MM.1S (cell line): ENCODE data around the gene SNRNP40.

ENCODE experiments used
- DNase-seq: peaks from one replicate; pipeline ENCODE4 v3.0.0-alpha.2; 2015
- H2AFZ ChIP-seq: fragments of 300-600 bp; sonication (generic); 2 replicates; pipeline ENCODE4 v1.6.0; 2016; ENCODE audit warnings: antibody characterized with exemption, low read length
- H3F3A ChIP-seq: fragments of 300-600 bp; sonication (generic); 2 replicates; pipeline ENCODE4 v1.6.1; 2016; ENCODE audit warnings: mild to moderate bottlenecking, antibody characterized with exemption, low read length, moderate library complexity, mixed read lengths; ENCODE audit not compliant: insufficient read depth
- H3K27ac ChIP-seq: fragments of 300-600 bp; sonication (generic); 2 replicates; pipeline ENCODE4 v1.5.1; 2016; ENCODE audit warnings: mild to moderate bottlenecking, low read length
- H3K27me3 ChIP-seq: fragments of 300-600 bp; sonication (generic); replicated peaks from 2 replicates; pipeline ENCODE4 v1.6.0; 2016; ENCODE audit warnings: low read length; ENCODE audit not compliant: insufficient read depth
- H3K36me3 ChIP-seq: fragments of 300-600 bp; sonication (generic); replicated peaks from 2 replicates; pipeline ENCODE4 v1.6.1; 2016; ENCODE audit warnings: mild to moderate bottlenecking, low read length, mixed read lengths; ENCODE audit not compliant: insufficient read depth
- H3K4me1 ChIP-seq: fragments of 300-600 bp; sonication (generic); 2 replicates; pipeline ENCODE4 v1.6.1; 2016; ENCODE audit warnings: low read length, mixed read lengths
- H3K4me2 ChIP-seq: fragments of 300-600 bp; sonication (generic); 2 replicates; pipeline ENCODE4 v1.6.0; 2016; ENCODE audit warnings: low read depth, low read length
- H3K4me3 ChIP-seq: fragments of 300-600 bp; sonication (generic); 2 replicates; pipeline ENCODE4 v1.5.1; 2016; ENCODE audit warnings: low read length, mixed read lengths
- H3K79me2 ChIP-seq: fragments of 300-600 bp; sonication (generic); 2 replicates; pipeline ENCODE4 v1.6.1; 2016; ENCODE audit warnings: mixed run types, low read length, mixed read lengths
- H3K9ac ChIP-seq: fragments of 300-600 bp; sonication (generic); 2 replicates; pipeline ENCODE4 v1.6.1; 2016; ENCODE audit warnings: low read length, mixed read lengths
- H3K9me2 ChIP-seq: fragments of 300-600 bp; sonication (generic); replicated peaks from 2 replicates; pipeline ENCODE4 v1.6.1; 2016; ENCODE audit warnings: mild to moderate bottlenecking, low read length, mixed read lengths; ENCODE audit not compliant: insufficient read depth
- H3K9me3 ChIP-seq: fragments of 300-600 bp; sonication (generic); replicated peaks from 2 replicates; pipeline ENCODE4 v1.6.1; 2016; ENCODE audit warnings: mild to moderate bottlenecking, low read length, mixed read lengths; ENCODE audit not compliant: insufficient read depth
- H4K20me1 ChIP-seq: fragments of 300-600 bp; sonication (generic); 2 replicates; pipeline ENCODE4 v1.6.1; 2016; ENCODE audit warnings: mild to moderate bottlenecking, low read length, moderate library complexity, mixed read lengths; ENCODE audit not compliant: insufficient read depth
- EZH2 ChIP-seq: fragments of 300-600 bp; sonication (generic); optimal IDR thresholded peaks from 2 replicates; pipeline ENCODE3; 2017; ENCODE audit warnings: low read depth, mild to moderate bottlenecking, antibody characterized with exemption, low read length, mixed read lengths
- EZH2phosphoT487 ChIP-seq: fragments of 300-600 bp; sonication (generic); IDR thresholded peaks from 2 replicates; pipeline ENCODE4 v1.6.1; 2018; ENCODE audit warnings: antibody characterized with exemption, low read length
- TF ChIP-seq, protein P1 (sequence below): fragments of 300-600 bp; sonication (generic); IDR thresholded peaks from 2 replicates; pipeline ENCODE4 v1.5.1; 2016; ENCODE audit warnings: antibody characterized with exemption, low read length, mixed read lengths

The SNRNP40 gene

DNA sequence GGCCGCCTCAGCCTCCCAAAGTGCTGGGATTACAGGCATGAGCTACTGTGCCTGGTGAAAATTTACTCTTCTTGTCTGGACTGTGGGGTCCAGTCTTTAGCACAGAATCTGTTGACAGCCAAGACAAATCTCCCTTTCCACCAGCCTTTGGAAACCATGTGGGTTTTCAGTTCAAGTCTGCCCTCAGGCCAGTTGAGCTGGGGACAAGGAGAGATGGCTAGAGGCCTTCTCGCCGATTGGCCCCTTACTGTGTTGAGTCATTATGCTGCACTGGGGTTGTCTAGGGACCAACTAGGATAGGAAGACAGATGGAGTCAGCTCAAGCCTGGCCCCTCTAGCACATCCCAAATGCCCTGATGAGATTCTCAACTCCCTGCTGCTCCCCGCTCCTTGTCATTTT is 48.3 kb downstream of the SNRNP40 start:
- no peaks in the 10 kb centered on the region for H3K27me3 ChIP-seq
- H3K4me3 ChIP-seq, result no peak overlapping the region
- H3F3A ChIP-seq, result no peaks in the 10 kb centered on the region
- no peaks in the 10 kb centered on the region for H3K79me2 ChIP-seq
- H2AFZ ChIP-seq, result no peak overlapping the region
- H3K4me2 ChIP-seq, result no peak overlapping the region
- no peaks in the 10 kb centered on the region for H4K20me1 ChIP-seq
- DNase-seq, result no peak
- no peaks in the 10 kb centered on the region for H3K9me2 ChIP-seq
- H3K9me3 ChIP-seq, result no peaks in the 10 kb centered on the region
- no peaks in the 10 kb centered on the region for H3K36me3 ChIP-seq
- H3K4me1 ChIP-seq, result no peaks in the 10 kb centered on the region
- no peak overlapping the region for H3K9ac ChIP-seq
- H3K27ac ChIP-seq, result no peak overlapping the region
- TF ChIP-seq EZH2, result no peak
- TF ChIP-seq, protein P1, sequence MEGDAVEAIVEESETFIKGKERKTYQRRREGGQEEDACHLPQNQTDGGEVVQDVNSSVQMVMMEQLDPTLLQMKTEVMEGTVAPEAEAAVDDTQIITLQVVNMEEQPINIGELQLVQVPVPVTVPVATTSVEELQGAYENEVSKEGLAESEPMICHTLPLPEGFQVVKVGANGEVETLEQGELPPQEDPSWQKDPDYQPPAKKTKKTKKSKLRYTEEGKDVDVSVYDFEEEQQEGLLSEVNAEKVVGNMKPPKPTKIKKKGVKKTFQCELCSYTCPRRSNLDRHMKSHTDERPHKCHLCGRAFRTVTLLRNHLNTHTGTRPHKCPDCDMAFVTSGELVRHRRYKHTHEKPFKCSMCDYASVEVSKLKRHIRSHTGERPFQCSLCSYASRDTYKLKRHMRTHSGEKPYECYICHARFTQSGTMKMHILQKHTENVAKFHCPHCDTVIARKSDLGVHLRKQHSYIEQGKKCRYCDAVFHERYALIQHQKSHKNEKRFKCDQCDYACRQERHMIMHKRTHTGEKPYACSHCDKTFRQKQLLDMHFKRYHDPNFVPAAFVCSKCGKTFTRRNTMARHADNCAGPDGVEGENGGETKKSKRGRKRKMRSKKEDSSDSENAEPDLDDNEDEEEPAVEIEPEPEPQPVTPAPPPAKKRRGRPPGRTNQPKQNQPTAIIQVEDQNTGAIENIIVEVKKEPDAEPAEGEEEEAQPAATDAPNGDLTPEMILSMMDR, result no peak
- TF ChIP-seq EZH2phosphoT487, result no peak

- no peak for DNase-seq
- Histone ChIP-seq H3K27me3 (peaks cover 14% of the 10 kb centered on the region), H3K4me3 (no peak overlapping the region), H3K4me1 (no peaks in the 10 kb centered on the region), H3K27ac (no peak overlapping the region), H2AFZ (no peak overlapping the region), H3K4me2 (no peak overlapping the region), H4K20me1 (no peaks in the 10 kb centered on the region), H3F3A (no peaks in the 10 kb centered on the region), H3K79me2 (no peaks in the 10 kb centered on the region), H3K9me3 (no peaks in the 10 kb centered on the region), H3K9me2 (no peaks in the 10 kb centered on the region), H3K9ac (no peak overlapping the region), H3K36me3 (no peaks in the 10 kb centered on the region)
- TF ChIP-seq EZH2 (no peak), EZH2phosphoT487 (no peak)
- TF ChIP-seq, protein P1, result no peak
These were observed 52.3 kb downstream of the SNRNP40 start for GRCh38 chr1:31244326-31244725.

DNA sequence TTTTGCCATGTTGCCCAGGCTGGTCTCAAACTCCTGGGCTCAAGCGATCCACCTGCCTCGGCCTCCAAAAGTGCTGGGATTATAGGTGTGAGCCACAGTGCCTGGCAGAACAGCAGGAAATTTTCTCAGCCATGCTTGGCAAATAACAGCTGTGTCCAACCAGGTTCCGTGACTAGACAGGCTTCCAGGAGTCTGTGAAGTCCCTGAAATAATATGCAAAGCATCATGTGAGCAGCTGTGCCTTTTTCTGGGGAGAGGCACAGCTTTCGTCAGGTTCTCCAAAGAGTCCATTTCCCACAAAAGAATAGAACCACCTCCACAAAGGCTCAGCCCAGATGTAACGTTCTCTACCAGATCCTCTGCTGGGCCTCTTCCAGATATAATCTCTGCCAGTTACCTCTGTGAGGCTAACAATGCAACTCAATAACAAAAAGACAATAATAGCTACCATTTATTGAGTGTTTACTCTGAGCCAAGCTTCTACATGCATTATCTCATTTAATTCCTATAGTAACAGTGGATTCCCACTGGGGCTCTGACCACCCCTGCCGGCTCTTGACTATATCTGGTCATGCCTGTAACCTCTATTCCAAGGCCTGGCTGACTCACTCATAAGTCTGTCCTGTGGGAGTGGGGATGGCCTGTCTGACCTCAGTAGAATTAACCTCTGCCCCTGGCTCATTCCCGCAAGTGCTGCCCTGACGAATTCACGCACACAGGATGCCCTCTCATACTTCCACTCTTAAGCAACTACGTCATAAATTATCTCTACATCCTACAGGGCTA is 52.9 kb downstream of the SNRNP40 start:
- Histone ChIP-seq H3K9ac (no peak overlapping the region), H3K27me3 (peaks cover 19% of the 10 kb centered on the region), H3K4me2 (no peak overlapping the region), H3K9me2 (no peaks in the 10 kb centered on the region), H2AFZ (no peak overlapping the region), H3K79me2 (no peaks in the 10 kb centered on the region), H4K20me1 (no peaks in the 10 kb centered on the region), H3K36me3 (no peaks in the 10 kb centered on the region), H3K4me3 (no peak overlapping the region), H3K4me1 (no peaks in the 10 kb centered on the region), H3F3A (no peaks in the 10 kb centered on the region), H3K27ac (no peak overlapping the region), H3K9me3 (no peaks in the 10 kb centered on the region)
- DNase-seq, result no peak
- TF ChIP-seq EZH2, result no peak
- TF ChIP-seq, protein P1, result no peak
- no peak for TF ChIP-seq EZH2phosphoT487
